ENCODE results near the gene SPINK8.

DNA sequence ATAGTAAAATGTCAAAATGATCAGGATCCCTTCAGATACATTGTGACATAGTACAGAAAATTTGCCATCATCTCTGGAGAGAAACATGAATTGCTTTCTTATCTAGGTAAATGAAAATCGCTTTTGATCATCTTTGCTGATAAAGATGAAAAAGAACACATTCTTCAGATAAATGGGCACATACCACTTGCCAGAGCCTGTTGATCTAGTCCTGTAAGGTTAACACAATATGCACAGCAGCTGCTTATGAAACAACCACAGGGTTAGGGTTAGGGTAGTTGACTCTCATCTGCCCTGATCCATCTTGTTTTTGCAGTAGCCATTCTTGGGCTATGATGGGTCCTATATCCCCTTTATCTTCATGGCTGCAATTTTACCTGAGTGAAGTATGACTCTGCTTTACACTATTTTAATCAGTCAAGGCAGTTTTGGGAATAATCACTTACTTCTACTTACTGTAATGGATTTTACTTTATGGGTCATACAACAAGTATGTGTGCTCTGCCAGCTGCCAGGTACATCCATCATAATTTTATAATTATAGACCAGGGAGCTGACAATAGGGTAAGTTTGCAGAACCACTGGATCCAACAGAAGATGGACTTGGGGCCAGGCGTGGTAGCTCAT lies 12.6 kb upstream of the SPINK8 start:
- TF ChIP-seq, protein P1, sequence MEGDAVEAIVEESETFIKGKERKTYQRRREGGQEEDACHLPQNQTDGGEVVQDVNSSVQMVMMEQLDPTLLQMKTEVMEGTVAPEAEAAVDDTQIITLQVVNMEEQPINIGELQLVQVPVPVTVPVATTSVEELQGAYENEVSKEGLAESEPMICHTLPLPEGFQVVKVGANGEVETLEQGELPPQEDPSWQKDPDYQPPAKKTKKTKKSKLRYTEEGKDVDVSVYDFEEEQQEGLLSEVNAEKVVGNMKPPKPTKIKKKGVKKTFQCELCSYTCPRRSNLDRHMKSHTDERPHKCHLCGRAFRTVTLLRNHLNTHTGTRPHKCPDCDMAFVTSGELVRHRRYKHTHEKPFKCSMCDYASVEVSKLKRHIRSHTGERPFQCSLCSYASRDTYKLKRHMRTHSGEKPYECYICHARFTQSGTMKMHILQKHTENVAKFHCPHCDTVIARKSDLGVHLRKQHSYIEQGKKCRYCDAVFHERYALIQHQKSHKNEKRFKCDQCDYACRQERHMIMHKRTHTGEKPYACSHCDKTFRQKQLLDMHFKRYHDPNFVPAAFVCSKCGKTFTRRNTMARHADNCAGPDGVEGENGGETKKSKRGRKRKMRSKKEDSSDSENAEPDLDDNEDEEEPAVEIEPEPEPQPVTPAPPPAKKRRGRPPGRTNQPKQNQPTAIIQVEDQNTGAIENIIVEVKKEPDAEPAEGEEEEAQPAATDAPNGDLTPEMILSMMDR (IDR thresholded peaks at IDR 0.05 in 2 of 3, conservative IDR thresholded peaks at IDR 0.05 in 1 of 3; ENCODE audit: borderline replicate concordance in 1 of 3, insufficient read depth in 1 of 3, low read depth in 2 of 3, low read length in 2 of 3) = no peak
- no peak for TF ChIP-seq POLR2AphosphoS5 (IDR thresholded peaks at IDR 0.05; ENCODE audit: low read depth, low read length)
- TF ChIP-seq, protein P2, sequence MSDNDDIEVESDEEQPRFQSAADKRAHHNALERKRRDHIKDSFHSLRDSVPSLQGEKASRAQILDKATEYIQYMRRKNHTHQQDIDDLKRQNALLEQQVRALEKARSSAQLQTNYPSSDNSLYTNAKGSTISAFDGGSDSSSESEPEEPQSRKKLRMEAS (IDR thresholded peaks at IDR 0.05) = no peak
- TF ChIP-seq EZH2 (IDR thresholded peaks at IDR 0.05) = no peak
- TF ChIP-seq CEBPB (IDR thresholded peaks at IDR 0.05; ENCODE audit: low read depth) = no peak
- no peak for TF ChIP-seq POLR2A (IDR thresholded peaks at IDR 0.05; ENCODE audit: borderline replicate concordance, extremely low read depth, insufficient read depth, insufficient read length)
- no peak for TF ChIP-seq SIN3A (IDR thresholded peaks at IDR 0.05; ENCODE audit: low read depth)
- no peak for TF ChIP-seq TCF7L2 (IDR thresholded peaks at IDR 0.05; ENCODE audit: borderline replicate concordance, extremely low read depth, insufficient read depth, insufficient read length)
- TF ChIP-seq, protein P3, sequence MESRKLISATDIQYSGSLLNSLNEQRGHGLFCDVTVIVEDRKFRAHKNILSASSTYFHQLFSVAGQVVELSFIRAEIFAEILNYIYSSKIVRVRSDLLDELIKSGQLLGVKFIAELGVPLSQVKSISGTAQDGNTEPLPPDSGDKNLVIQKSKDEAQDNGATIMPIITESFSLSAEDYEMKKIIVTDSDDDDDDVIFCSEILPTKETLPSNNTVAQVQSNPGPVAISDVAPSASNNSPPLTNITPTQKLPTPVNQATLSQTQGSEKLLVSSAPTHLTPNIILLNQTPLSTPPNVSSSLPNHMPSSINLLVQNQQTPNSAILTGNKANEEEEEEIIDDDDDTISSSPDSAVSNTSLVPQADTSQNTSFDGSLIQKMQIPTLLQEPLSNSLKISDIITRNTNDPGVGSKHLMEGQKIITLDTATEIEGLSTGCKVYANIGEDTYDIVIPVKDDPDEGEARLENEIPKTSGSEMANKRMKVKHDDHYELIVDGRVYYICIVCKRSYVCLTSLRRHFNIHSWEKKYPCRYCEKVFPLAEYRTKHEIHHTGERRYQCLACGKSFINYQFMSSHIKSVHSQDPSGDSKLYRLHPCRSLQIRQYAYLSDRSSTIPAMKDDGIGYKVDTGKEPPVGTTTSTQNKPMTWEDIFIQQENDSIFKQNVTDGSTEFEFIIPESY (IDR thresholded peaks at IDR 0.05; ENCODE audit: extremely low read depth, insufficient replicate concordance, low read length) = no peak
- TF ChIP-seq, protein P4, sequence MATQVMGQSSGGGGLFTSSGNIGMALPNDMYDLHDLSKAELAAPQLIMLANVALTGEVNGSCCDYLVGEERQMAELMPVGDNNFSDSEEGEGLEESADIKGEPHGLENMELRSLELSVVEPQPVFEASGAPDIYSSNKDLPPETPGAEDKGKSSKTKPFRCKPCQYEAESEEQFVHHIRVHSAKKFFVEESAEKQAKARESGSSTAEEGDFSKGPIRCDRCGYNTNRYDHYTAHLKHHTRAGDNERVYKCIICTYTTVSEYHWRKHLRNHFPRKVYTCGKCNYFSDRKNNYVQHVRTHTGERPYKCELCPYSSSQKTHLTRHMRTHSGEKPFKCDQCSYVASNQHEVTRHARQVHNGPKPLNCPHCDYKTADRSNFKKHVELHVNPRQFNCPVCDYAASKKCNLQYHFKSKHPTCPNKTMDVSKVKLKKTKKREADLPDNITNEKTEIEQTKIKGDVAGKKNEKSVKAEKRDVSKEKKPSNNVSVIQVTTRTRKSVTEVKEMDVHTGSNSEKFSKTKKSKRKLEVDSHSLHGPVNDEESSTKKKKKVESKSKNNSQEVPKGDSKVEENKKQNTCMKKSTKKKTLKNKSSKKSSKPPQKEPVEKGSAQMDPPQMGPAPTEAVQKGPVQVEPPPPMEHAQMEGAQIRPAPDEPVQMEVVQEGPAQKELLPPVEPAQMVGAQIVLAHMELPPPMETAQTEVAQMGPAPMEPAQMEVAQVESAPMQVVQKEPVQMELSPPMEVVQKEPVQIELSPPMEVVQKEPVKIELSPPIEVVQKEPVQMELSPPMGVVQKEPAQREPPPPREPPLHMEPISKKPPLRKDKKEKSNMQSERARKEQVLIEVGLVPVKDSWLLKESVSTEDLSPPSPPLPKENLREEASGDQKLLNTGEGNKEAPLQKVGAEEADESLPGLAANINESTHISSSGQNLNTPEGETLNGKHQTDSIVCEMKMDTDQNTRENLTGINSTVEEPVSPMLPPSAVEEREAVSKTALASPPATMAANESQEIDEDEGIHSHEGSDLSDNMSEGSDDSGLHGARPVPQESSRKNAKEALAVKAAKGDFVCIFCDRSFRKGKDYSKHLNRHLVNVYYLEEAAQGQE (IDR thresholded peaks at IDR 0.05; ENCODE audit: low read depth) = no peak
